Measurements from ENCODE around the gene EEPD1.
A peak's percentile ranks its signal among the peaks of the same experiment; 100 is the strongest.

EEPD1 gene

DNA sequence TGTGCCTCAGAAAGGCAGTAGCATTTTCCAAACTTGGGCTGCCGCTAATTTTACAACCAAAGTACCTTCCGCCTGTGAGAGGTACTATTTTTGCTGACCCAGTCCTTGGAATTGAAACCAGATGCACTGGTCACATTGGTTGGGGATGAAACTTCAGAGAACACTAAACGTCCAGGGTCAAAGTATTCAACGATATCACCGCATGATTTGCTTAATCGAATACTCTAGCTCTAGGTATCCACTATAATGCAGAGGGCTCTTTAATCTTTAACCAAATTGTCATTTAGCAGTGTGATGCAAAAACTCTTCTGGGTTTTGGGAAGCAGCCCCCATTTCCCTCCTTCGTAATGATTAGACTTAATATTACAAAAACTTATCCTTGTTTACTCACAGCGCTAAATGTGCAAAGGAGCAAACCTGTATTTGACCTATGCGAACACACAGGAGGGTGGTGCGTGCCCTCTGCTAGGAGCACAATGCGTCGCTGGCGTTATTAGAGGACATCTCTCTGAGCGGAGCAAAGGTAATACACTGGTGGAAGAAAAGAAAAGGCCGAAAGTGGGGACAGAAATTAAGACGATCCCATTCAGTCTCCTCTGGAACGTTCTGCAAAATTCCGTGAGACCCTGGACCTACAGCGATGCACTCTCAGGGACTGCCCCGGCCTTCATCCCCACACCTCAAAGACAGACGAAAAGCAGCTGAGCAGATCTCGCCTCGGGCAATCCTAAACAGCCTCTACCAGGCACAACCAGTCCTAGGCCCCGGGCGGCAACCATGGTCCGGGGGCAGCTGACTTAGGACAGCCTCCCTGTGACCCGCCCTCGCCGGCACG, 916 bp upstream of the EEPD1 start:
- no peak overlapping the region for H3K27ac ChIP-seq
- DNase-seq (ENCODE audit: low read depth, low spot score): no peak

DNA sequence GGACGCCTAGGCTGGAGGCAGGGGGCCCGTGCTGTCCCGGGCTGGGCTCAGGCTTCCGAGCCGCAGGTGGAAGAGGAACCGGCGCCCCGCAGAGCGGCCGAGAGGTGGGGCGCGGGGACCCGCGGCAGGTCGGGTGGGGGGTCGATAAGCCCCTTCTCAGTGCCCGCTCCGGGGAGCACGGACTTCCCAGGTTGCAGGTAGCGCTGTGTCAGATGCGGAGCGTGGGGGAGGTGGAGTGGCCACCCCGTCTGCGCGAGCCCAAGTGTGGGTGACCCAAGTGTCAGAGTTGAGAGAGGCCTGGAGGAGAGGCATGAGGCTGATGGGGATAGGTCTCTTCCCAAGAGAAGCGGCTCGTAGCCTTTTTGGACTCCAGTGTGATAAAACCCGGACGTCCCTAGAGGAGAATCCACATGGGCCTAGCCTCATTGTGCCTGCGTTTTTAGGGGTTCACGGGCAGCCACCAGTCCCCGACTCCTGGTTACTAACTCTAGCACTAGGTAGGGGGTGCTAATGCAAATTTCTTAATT, 580 bp downstream of the EEPD1 start:
- H3K27ac ChIP-seq: peak overlapping the region; percentile 49
- no peak for DNase-seq (ENCODE audit: low read depth, low spot score)

DNA sequence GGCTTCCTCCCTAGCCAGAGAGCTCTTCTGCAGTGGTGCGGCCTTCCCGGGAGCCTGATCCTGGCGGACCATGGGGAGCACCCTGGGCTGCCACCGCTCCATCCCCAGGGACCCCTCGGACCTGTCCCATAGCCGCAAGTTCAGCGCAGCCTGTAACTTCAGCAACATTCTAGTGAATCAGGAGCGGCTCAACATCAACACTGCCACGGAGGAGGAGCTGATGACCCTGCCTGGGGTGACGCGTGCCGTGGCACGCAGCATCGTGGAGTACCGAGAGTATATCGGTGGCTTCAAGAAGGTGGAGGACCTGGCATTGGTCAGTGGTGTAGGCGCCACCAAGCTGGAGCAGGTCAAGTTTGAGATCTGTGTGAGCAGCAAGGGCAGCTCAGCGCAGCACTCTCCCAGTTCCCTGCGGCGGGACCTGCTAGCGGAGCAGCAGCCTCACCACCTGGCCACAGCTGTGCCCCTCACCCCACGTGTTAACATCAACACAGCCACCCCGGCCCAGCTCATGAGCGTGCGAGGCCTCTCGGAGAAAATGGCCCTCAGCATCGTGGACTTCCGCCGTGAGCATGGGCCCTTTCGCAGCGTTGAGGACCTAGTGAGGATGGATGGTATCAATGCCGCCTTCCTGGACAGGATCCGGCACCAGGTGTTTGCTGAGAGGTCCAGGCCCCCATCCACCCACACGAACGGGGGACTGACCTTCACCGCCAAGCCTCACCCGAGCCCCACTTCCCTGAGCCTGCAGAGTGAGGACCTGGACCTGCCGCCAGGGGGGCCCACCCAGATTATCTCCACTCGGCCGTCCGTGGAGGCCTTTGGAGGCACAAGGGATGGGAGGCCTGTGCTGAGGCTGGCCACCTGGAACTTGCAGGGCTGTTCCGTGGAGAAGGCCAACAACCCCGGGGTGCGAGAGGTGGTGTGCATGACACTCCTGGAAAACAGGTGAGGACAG, 1.5 kb downstream of the EEPD1 start:
- no peak overlapping the region for H3K27ac ChIP-seq
- no peak for DNase-seq (ENCODE audit: low read depth, low spot score)

DNA sequence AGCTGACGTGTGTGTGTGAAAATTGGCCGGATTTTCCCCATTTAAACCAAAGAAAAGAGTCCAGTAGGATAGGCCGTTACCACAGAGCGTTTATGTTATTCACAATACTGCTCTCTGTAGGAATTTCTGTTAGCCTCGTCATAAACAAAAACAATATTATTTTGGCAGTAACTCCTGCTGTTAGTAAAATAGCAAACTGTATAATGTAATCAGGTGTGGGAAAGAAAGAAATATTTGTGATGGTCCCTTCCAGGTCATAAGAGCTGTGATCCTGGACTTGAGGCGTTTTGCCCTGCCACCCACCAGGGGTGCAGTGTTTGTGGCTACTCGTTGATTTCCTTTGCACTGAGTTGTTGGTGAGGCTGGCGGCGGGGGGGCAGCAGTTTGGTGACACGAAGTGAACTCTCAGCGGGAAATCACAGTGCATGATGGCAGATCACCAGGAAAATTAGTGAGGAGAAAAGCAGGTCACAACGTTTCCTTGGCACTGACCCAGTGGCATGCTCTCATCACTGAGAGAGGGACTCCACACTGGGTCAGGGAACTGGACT, 2.8 kb downstream of the EEPD1 start:
- H3K27ac ChIP-seq: no peak overlapping the region
- DNase-seq (ENCODE audit: low read depth, low spot score): no peak

DNA sequence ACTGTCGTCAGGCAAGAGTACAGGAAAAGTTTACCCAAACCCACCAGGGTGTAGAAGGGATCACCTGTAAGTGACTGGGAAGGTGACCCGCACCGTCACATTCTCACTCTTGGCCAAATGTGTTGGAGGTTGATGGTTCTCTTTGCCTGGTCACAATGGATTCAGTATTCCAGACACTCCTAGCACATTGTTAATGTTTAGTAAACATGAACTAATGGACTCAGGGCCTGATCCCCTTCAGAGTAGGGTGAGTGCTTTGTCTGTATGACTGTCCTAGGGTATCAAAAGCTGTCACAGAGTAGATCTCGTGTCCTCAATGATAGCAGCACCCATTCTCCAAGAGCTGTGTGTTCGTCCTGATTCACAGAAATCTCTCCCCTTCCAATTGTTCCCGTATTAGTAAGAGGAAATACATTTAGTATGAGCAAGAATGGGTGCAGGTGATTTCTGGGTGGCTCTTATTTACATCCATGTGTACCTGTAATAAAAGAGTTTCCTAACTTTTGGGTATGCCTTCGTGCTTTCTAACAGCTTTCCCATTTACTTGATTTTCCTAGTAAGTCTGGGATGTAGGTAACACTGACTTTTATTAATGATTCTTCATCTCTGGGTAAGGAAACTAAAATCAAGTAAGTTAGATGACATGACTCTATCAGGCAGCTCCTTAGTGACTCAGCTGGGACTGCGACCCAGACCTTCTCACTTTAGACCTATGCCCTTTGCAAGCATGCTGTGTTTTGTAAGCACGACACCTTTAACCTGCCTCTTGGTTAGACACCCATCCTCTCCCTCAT, 4.7 kb downstream of the EEPD1 start:
- H3K27ac ChIP-seq: peak overlapping the region; percentile 65
- DNase-seq (ENCODE audit: low read depth, low spot score): peak; percentile 18

DNA sequence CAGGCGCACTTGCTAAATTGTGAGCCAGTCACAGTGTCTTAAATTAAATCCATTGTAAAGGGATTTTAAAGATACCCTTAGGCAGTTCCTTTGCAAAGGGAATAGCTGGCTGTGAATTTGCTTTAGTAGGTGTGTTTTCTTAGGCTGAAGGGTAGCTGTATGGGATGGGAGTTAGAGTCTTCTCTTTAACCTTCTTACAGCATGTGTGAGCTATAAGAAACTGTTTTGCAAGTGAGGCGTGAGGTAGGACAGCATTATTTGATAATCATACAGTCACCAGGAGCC, 5.2 kb downstream of the EEPD1 start:
- DNase-seq (ENCODE audit: low read depth, low spot score): no peak
- peak overlapping the region; percentile 65 for H3K27ac ChIP-seq

DNA sequence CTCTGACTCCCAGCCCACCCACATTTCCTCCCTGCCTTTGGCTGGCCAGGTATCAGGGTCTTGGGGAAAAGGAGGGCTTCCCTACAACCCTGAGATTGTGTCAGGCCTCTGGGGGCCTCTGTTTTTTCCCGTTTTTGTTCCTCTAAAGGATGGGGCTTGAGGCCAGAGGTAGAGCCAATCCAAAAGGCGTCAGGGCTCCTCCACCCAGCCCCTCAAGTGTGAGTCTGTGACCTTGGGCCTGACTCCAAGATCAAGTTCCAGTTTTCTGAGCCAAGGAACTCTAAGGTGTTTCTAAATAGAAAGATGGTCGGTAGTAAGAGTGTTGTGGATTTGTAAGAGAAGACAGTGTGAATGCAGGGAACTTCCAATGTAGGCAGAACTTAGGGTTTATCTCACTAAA, 6.6 kb downstream of the EEPD1 start:
- no peak overlapping the region for H3K27ac ChIP-seq
- DNase-seq (ENCODE audit: low read depth, low spot score): no peak

DNA sequence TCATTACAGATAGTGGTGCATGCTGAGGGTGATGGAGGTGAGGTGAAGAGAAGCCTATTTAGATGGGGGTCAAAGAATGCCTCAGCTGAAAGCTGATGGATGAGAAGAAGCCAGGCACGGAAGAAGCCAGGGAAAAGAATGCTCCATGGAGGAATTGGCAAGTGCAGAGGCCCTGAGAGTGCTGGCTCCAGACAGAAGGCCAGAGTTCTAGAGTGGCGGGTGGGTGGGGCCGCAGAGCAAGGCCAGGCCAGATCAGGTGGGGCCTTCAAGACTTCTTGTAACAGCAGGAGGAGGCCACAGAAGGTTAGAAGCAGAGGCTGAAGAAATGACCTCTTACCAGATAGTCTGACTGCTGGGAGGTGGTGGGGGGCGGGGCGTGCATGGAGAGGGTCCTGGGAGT, 7.3 kb downstream of the EEPD1 start:
- no peak for DNase-seq (ENCODE audit: low read depth, low spot score)
- H3K27ac ChIP-seq: no peak overlapping the region

DNA sequence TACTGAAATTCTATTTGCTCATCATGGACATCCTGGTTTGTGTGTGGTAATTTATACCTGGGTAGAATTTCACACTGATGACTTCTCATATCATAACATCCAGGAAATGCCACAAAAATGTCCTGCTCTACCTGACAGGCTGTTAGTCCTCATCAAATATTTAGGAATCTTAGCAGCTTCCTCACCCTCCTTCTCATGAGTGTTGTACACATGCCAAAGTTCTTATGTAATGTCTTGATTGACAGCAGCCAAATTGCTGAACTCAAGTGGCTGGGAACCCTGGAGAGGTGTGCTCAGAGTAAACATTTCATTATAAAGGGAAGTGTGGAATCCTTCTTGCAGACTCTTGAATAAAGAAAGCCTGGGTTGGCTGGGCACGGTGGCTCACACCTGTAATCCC, 8.9 kb downstream of the EEPD1 start:
- peak overlapping the region; percentile 42 for H3K27ac ChIP-seq
- DNase-seq (ENCODE audit: low read depth, low spot score): peak; percentile 51

DNA sequence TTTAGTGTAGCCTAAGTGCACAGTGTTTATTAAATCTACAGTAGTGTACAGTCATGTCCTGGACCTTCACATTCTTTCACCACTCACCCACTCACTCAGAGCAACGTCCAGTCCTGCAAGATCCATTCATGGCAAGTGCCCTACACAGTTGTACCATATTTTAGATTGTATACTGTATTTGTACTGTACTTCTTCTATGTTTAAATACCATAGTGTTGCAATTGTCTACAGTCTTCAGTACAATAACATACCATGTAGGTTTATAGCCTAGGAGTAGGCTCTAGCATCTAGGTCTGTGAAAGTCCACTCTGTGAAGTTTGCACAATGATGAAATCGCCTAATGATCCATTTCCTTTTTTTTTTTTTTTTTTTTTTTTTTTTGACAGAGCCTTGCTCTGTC, 12.0 kb downstream of the EEPD1 start:
- H3K27ac ChIP-seq: no peak overlapping the region
- no peak for DNase-seq (ENCODE audit: low read depth, low spot score)

DNA sequence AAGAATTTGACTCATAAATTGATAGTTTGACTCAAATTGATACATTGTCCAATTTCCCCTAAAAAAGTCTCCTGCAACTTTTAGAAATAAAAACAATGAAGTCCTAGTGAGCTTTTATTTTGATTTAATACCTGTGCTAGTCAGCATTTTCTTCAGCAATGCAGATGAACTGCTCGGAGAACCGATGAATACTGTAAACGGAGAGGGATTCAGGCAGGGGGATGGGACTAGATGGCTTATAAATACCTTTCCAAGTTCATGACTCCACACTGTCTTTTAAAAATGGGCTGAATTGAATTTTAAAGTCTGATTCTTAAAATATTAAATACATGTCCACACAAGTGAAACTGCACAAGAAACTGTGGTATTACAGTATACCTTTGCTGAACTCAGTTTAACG, 12.7 kb downstream of the EEPD1 start:
- no peak for DNase-seq (ENCODE audit: low read depth, low spot score)

DNA sequence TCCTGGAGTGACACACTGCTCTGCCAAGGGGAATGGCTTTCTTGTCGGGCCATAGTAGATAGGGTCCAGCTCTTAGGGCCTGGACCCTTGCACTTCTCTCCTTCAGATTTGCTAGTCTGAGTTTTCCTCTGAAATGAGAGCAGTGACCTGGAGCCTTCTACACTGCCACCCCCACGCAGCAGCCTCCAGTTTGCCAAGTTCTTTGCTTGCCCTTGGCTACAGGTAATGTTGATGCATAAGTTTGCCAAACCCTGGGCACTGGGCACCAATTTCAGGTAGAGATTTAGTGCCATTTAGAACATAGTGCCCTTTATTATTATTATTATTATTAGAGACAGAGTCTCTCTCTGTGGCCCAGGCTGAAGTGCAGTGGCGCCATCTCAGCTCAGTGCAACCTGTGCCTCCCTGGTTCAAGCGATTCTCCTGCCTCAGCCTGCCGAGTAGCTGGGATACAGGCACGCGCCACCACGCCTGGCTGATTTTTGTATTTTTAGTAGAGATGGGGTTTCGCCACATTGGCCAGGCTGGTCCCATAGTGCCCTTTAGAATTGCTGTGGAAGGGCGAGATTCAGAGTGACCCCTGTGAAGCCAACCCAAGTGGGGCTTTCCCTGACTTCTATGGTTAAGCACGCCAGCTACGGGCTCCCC, 14.5 kb downstream of the EEPD1 start:
- DNase-seq (ENCODE audit: low read depth, low spot score): no peak
- H3K27ac ChIP-seq: no peak overlapping the region

More for the DNA sequence above, 12.7 kb downstream of the EEPD1 start:
- H3K27ac ChIP-seq: no peak overlapping the region

DNA sequence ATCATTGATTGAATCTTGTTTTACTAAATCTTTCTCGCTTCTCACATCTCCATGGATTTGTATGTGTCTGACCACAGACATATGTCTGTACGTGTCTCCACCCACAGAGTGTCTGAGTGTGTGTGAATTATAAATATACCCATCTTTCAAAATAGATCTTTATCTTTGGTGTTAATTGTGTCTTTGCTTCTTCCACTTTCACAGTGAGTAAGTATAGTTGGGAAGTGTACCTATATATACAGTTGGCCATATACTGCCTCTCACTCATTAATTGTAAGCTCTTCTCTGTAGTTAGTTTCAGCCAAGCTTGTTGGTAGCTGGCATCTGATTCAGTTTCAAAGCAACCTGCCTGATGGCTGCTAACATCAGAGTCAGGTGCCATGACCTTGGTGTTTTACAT, 18.4 kb downstream of the EEPD1 start:
- no peak for DNase-seq (ENCODE audit: low read depth, low spot score)
- no peak overlapping the region for H3K27ac ChIP-seq

DNA sequence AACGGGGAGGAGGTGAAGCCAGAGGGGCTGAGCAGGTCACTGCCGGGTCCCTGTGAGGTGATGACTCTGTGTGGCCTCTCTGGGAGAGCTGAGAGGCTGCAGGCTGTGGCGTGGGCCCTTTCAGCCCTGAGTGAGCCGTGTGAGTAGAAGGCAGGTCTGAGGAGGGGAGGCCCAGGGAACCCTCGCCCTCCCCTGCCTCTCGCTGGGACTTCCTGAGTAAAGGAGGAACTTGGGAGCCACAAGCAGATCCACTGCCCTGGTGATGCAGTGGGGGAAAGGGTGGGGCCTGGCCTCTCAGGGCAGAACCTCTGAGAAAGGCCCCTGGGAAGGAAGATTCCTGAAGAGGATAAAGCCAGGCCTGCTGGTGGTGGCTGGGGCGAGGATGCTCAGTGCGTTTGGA, 22.8 kb downstream of the EEPD1 start:
- H3K27ac ChIP-seq: no peak overlapping the region
- DNase-seq (ENCODE audit: low read depth, low spot score): no peak

DNA sequence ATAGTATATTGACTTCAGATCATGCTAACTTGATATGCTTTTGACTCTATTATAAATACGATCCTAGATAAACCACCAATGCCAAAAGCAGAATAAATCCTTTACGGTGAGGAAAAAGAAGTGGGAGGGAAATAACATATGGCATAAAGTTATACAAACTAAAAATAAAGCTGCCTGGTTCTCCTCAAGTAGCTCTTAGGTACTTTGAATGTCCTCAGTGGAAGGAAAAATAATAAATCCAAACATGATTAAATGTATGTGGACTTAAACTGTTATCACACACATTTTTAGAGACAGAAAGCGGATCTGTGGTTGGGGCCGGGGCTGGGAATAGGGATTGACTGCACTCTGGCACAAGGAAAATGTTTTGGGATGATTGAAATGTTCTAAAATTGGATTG, 23.6 kb downstream of the EEPD1 start:
- no peak overlapping the region for H3K27ac ChIP-seq
- no peak for DNase-seq (ENCODE audit: low read depth, low spot score)

DNA sequence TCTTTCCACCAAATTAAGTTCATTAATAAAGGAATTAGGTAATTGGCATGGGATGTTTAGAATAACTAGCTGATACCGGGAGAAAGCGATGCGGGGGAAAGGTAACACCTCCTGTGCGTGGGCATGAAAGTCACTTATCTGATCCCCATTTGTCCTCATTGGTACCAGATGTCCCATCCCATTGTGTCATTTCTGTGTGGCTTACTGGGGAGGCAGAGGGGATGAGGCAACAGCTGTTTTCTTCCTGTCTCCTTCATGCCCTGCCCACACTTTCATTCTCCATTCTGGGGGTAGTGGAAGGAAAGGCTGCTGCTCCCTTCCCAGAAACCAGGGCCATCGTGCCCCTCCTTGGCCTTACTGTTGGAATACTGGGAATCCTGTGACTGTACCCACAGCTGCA, 27.1 kb downstream of the EEPD1 start:
- no peak for DNase-seq (ENCODE audit: low read depth, low spot score)
- no peak overlapping the region for H3K27ac ChIP-seq

DNA sequence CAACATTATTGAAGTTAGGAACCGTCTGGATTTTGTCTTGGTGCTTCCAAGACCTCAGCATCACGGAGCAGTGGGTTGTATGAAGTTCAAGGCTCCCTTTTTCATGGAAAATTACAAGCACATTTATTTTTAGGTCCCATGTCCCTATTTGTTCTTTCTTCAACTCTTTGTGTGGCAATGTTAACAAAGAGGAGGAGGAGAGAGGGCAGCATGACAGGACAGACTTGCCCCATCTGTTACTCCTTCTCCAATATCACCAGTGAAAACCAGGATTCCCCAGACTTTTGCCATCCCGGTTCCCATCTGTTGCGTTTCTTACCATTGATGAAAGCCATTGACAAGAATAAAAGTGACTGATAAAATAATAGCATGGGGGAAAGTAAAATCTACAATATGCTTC, 28.6 kb downstream of the EEPD1 start:
- DNase-seq (ENCODE audit: low read depth, low spot score): no peak
- H3K27ac ChIP-seq: no peak overlapping the region

DNA sequence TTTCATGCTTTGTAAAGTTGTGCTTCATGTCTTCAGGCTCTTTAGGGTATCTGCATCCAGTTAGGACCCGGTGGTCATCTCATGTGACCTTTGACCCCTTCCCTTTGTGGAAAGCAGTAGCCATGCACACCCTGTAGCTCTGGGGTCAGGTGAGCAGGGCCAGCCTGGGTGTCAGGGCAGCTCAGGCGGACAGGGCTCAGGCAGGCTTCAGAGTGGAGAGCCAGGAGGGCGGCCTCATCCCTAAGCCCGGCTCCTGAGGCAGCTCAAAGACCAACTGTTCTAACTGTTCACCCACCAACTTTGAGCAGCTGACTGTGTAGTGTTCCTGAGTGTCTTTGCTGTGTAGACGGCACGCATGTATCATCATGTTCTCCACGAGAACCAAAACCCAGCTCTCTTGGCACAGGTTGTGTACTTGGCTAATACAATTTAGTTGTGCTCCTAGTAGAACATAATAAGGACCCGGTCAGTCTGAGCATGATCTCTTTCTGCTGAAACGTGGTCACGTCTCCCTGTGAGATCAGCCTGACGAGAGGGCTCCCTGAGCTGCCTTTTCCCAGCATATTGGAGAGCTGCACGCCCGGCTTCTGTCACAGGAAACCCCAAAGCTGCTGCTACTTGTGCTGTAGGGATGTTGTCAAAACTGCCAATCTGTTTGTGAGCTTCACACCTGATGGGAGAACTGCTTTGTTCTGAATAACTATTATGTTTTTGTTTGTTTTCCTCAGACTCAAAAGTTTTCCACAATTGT, 30.0 kb downstream of the EEPD1 start:
- no peak overlapping the region for H3K27ac ChIP-seq
- no peak for DNase-seq (ENCODE audit: low read depth, low spot score)

DNA sequence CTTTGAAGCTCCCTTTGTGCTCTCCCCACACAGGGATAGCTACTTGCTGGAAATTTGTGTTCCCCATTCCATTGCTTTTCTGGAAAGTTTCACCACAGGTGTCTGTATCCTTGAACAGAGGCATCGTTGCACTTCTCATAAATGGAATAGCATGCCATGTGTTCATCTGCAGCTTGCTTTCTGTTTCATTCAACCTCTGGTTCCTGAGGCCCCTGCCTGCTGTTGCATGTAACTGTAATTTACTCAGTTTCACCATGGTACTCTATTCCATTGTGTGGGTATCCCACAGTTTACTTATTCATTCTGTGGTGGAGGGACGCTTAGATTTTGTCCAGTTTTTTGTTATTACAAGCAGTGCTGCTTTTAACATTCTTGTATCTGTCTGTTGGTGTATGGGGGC, 32.0 kb downstream of the EEPD1 start:
- DNase-seq (ENCODE audit: low read depth, low spot score): no peak
- H3K27ac ChIP-seq: no peak overlapping the region
